ENCODE data around the gene LRP5.

Gene LRP5

DNA sequence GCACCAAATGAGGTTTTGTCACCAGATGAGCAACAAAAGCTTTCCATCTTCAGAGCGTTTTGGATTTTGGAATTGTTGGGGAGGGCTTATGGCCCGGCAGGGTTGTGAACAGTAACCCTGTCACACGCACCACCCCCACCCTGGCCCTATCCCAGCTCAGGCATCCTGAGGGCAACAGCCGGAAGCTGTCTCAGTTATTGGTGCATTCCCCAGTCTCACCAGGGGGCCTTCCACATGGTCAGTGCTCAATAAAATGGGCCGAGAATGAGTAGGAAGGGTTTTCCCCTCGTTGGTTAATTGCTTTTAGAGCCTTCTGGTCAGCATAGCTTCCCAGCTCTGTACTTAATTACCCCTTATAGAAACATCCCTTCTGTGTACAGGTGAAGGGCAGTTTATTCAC, 46.0 kb downstream of the LRP5 start:
- FAIRE-seq, result no peak

DNA sequence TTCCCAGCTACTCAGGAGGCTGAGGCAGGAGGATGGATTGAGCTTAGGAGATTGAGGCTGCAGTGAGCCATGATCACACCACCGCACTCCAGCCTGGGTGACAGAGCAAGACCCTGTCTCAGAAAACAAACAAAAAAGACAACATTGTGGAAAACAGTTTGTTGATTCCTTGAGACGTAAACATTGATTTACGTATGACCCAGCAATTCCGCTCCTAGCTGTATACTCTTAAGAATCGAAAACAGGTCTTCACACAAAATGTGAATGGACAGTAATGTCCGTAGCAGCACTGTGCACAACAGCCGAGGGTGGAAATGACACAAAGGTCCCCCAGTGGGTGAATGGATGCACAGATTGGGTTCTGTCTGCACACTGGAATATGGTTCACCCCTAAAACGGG, 49.3 kb downstream of the LRP5 start:
- FAIRE-seq (no peak), DNase-seq (ENCODE audit: insufficient read length, low spot score) (no peak)
- TF ChIP-seq, protein P1, sequence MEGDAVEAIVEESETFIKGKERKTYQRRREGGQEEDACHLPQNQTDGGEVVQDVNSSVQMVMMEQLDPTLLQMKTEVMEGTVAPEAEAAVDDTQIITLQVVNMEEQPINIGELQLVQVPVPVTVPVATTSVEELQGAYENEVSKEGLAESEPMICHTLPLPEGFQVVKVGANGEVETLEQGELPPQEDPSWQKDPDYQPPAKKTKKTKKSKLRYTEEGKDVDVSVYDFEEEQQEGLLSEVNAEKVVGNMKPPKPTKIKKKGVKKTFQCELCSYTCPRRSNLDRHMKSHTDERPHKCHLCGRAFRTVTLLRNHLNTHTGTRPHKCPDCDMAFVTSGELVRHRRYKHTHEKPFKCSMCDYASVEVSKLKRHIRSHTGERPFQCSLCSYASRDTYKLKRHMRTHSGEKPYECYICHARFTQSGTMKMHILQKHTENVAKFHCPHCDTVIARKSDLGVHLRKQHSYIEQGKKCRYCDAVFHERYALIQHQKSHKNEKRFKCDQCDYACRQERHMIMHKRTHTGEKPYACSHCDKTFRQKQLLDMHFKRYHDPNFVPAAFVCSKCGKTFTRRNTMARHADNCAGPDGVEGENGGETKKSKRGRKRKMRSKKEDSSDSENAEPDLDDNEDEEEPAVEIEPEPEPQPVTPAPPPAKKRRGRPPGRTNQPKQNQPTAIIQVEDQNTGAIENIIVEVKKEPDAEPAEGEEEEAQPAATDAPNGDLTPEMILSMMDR (IDR thresholded peaks at IDR 0.05; ENCODE audit: insufficient read depth, missing control alignments), result no peak

More for the DNA sequence above, 46.0 kb downstream of the LRP5 start:
- DNase-seq (ENCODE audit: insufficient read length, low spot score), result no peak
- TF ChIP-seq, protein P1 (IDR thresholded peaks at IDR 0.05; ENCODE audit: insufficient read depth, missing control alignments), result no peak

DNA sequence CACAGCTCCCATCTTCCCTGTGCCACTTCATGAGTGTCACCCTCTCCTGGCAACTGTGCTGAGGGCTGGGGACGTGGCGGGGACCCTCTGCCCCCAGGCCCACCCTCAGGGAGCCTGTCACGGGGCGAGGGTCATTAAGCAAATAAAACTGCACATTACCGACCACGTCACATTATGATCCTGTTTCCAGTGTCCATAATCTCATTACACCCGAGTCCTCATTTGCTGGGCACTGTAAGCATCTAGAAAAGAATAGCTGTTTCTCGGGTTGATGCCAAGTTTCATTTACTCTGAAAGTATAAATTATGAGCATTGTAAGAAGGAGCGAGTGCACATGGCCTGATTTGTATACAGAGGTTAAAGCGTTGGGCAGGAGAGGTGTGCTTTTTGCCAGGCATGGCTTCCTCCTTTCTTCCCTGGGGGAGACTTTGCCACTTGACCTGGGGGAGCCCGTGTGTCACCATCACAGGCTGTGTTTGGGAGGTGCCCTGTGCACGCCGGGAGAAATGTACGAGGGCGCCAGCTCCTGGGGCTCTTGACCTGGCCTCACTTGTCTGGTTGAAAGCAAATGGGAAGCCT, 50.5 kb downstream of the LRP5 start:
- TF ChIP-seq, protein P1 (IDR thresholded peaks at IDR 0.05; ENCODE audit: insufficient read depth, missing control alignments), result no peak
- no peak for FAIRE-seq
- DNase-seq (ENCODE audit: insufficient read length, low spot score), result no peak

DNA sequence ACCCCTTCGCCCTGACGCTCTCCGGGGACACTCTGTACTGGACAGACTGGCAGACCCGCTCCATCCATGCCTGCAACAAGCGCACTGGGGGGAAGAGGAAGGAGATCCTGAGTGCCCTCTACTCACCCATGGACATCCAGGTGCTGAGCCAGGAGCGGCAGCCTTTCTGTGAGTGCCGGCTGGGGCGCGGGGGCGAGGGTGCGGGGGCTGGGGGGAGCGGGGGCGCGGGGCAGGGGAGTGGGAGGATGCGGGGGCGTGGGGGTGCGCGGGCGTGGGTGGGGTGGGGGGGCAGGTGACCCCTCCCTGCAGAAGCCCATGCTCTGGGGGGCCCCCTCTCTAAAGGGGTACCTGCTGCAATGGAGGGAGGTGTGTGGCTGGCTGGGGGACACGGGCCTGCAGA, 51.4 kb downstream of the LRP5 start:
- TF ChIP-seq, protein P1 (IDR thresholded peaks at IDR 0.05; ENCODE audit: insufficient read depth, missing control alignments), result no peak
- no peak for FAIRE-seq
- DNase-seq (ENCODE audit: insufficient read length, low spot score), result no peak

DNA sequence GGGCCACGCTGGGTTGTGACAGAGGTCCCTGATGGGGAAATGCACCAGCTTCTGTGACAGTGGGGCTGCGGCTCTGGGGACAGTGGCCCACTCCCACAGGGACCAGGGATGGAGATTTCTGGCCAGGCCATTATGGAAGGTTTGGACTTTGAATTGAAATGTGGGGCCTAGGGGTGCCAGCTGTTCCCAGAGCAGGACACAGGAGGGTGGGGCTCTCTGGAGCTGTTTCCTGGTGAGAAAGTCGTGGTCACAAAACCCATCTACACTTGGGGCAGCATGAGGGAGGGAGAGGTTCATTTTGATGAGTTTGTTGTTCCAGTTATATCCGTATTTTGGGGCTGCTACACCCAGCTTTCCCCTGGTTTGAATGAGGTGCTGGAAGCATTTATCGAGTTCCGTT, 52.2 kb downstream of the LRP5 start:
- no peak for FAIRE-seq

DNA sequence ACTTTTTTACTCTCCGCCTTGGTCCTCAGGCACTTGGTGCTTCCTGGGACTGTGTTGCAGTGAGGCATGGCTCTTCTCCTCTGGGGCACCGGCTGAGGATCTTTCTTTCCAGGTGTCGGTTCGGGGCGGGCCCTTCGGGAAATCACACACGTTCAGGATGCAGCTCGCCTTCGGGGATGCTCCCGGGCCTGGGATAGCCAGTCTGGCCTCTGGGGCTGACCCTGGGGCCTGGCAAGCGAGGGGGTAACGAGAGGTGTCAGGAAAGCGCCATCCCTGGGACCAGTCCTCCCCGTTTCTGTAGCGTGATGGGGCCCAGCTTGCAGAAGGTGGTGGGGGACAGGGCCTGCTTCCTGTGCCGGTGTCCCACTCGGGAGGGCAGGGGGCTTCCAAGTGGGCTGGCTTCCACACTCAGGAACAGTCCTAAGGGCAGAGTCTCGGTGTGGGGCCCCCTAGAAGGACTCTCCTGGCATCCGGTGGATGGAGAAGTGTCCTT, 53.6 kb downstream of the LRP5 start:
- DNase-seq (ENCODE audit: insufficient read length, low spot score) (no peak), FAIRE-seq (no peak)
- TF ChIP-seq, protein P1 (IDR thresholded peaks at IDR 0.05; ENCODE audit: insufficient read depth, missing control alignments), result no peak

More for the DNA sequence above, 52.2 kb downstream of the LRP5 start:
- TF ChIP-seq, protein P1 (IDR thresholded peaks at IDR 0.05; ENCODE audit: insufficient read depth, missing control alignments), result no peak
- DNase-seq (ENCODE audit: insufficient read length, low spot score), result no peak

DNA sequence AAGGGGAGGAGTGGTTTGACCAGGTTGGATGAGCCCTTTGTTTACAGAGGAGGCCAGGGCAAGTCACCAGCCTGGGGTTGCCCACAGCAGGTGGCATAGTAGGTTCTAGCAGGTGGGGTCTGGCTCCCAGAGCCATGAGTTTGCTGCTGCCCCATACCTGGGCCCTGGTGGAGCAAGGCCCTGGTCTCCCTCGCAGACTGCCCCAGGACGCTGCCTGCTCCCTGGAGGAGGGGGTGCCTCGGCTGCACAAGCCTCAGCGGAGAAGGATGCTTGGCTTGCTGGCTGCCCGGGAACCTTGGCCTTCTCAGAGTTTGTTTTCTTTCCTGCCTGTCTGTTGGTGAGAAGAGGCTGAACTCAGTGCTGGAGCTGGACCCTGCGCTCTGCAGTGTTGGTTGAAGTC, 54.9 kb downstream of the LRP5 start:
- FAIRE-seq (no peak), DNase-seq (ENCODE audit: insufficient read length, low spot score) (no peak)
- TF ChIP-seq, protein P1 (IDR thresholded peaks at IDR 0.05; ENCODE audit: insufficient read depth, missing control alignments), result no peak

Data from D721Med (cell line).